ENCODE measurements around the gene AGPAT4.

The AGPAT4 gene

DNA sequence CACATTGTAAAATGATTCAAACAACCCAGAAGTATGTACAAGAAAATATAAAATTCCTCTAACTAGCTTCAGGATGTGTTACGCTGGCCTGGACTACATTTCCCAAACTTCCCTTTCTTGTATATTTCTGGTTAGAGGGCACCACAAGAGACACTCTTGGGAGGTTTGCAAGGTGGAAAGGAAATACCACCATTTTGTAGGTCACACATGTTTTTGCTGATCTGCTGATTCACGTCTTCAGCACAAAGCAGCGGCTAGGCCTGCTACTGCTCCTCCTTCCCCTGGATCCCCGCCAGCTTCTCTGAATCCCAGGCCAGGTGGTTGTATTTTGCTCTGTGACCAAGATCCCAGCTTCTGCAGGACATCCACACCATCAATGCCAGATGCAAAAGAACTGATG is 104.2 kb downstream of the AGPAT4 start:
- DNase-seq (ENCODE audit: low read depth in 4 of 4, low spot score in 1 of 4): no peak

GRCh38 chr6:161169035-161169434 is 104.8 kb downstream of the AGPAT4 start:
- DNase-seq (ENCODE audit: low read depth in 4 of 4, low spot score in 1 of 4): no peak

GRCh38 chr6:161168281-161168891 is 105.5 kb downstream of the AGPAT4 start:
- DNase-seq (ENCODE audit: low read depth in 4 of 4, low spot score in 1 of 4): no peak

DNA sequence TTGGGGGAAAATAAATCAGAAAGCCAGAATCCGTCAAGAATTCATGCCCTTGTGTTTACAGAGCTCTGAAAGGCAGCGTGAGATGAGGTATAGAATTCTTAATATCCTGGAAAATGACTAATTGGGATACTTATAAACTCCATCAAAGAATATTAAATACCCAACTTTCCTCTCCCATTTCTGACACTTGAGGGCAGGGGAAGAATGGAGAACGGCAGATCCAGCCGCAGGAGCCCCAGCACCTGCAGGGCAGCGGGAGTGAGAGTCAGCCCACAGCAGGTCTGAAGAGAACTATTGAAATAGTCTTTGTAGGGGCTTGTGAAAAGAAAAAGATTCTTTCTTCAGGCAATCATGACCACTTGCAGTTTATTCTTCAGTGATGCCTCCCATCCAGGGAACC is 107.2 kb downstream of the AGPAT4 start:
- no peak for DNase-seq (ENCODE audit: low read depth in 4 of 4, low spot score in 1 of 4)

- DNase-seq (ENCODE audit: low read depth in 4 of 4, low spot score in 1 of 4): no peak
These were observed 107.7 kb downstream of the AGPAT4 start for GRCh38 chr6:161166176-161166575.

DNA sequence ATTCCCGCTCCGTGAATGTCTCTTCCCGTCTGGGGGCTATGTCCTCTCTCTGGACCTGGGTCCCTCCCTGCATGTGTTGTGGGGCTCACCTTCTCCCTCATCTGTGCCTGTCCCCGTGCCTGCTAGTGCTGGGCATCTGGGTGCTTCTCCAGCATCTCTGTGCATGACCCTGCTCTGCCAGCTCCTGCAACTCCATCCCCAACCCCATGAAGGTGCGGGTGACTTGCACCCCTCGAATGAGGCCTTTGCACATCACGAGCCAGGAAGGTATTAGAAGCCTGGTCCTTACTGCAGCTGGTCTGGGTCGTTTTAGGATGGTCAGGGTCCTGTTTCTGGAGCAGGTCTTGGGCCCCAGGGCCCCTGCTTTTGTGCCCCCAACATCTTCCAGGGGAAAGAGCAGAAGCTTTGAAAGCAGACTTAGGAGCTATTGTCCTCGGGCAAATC is 109.7 kb downstream of the AGPAT4 start:
- no peak for DNase-seq (ENCODE audit: low read depth in 4 of 4, low spot score in 1 of 4)

- no peak for DNase-seq (ENCODE audit: low read depth in 4 of 4, low spot score in 1 of 4)
These were observed 110.2 kb downstream of the AGPAT4 start for GRCh38 chr6:161163466-161164181.

DNA sequence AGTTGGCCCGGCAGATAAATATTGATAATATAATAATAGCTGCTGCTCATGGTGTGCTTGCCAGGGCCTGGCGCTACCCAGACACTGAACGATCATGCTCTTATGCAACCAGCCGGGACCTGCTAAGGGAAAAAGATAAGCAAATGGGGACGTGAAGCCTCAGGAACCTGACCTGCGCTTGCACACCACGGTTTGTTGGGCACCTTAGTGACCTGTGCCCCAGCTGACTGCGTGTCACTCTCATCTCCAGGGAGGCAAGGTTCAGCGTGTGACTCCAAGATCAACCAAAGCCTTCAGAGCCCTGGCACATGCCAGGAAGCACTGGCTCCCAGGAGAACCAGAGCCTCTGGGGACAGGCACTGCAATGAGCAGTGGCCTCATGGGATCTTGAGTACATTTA is 111.1 kb downstream of the AGPAT4 start:
- no peak for DNase-seq (ENCODE audit: low read depth in 4 of 4, low spot score in 1 of 4)

- DNase-seq (ENCODE audit: low read depth in 4 of 4, low spot score in 1 of 4): no peak
These were observed 111.8 kb downstream of the AGPAT4 start for GRCh38 chr6:161161889-161162624.

- no peak for DNase-seq (ENCODE audit: low read depth in 4 of 4, low spot score in 1 of 4)
These were observed 112.7 kb downstream of the AGPAT4 start for GRCh38 chr6:161161121-161161520.

DNA sequence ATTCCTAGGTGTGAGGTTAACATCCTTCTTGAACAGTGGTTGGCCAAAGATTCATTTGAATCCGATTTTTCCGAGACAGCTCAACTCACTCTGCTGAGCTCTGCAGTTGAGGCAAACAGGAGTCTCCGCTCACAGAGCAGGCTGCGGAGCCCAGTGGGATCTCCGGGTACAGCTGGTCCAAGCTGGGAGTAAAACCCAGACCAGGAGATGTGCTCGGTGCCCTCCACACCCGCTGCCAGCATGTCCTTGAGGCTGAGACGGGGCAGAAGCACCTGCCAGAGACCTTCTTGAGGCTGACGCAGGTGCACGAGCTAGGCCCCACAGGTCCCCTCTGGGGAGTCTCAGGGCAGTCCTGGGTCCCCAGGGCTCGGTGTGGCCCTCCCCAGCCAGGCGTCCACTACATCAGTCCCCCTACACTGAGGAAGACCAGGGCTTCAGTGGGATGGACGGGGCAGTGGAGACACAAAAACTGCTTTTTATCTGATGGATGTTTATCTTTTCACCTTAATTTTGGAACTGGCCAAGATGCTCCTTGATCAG is 119.0 kb downstream of the AGPAT4 start:
- DNase-seq (ENCODE audit: low read depth in 4 of 4, low spot score in 1 of 4): no peak

DNA sequence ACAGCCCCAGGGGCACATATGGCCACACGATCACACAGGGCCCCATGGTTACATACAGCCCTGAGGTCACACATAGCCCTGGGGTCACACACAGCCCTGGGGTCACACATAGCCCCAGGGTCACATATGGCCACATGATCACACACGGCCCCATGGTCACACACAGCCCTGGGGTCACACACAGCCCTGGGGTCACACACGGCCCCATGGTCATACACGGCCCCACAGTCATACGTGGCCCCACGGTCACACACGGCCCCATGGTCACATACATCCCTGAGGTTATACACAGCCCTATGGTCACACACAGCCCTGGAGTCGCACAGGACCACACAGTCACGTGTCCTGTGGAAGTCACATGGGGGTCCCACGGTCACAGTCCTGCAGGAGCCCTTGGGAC is 120.1 kb downstream of the AGPAT4 start:
- no peak for DNase-seq (ENCODE audit: low read depth in 4 of 4, low spot score in 1 of 4)

DNA sequence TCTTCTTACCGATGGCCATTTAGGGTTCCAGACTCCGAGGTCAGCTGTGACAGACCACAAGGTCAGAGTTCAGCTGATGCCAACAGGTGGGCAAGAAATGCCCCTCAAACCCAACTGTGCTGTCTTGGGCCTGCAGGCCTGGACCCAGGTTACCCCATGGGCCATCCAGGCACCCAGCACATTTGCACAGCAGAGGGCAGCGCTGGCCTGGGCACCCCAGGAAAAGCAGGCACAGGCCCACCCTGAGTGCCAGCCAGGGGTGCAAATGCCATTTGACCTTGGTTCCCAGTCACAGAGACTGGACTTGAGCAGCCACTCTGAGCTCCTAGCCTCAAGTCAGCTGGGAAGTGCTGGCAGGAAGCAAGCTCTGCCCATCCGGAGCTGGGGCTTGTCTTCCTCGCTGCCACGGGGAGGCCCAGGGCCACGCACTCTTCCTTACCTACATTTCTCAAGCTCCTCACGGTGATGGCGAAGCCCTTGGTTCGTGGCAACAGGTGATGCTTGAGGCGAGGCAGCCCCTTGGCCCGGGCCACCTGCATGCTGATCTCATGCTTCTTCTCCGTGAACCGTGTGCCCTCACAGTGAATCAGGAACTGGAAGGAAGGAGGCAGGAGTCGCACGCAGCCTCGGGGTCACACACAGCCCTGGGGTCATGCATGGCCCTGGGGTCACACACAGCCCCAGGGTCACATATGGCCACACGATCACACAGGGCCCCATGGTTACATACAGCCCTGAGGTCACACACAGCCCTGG is 120.8 kb downstream of the AGPAT4 start:
- DNase-seq (ENCODE audit: low read depth in 4 of 4, low spot score in 1 of 4): no peak

DNA sequence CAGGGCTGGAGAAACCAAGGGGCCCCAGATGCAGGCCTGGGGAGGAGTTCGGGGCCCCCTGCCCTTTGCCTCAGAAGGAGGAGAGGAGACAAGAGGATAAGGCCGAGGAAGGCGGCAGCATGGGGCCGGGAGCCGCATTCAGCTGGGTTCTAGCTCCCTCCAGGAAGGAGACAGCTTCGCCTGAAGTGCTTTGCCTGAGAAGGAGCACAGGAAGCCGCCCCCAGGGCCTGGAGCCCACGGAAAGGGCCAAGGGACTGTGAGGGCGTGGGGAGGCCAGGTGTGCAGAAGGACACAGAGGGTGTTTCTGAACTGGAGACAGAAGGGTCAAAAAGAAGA is 121.4 kb downstream of the AGPAT4 start:
- no peak for DNase-seq (ENCODE audit: low read depth in 4 of 4, low spot score in 1 of 4)

DNA sequence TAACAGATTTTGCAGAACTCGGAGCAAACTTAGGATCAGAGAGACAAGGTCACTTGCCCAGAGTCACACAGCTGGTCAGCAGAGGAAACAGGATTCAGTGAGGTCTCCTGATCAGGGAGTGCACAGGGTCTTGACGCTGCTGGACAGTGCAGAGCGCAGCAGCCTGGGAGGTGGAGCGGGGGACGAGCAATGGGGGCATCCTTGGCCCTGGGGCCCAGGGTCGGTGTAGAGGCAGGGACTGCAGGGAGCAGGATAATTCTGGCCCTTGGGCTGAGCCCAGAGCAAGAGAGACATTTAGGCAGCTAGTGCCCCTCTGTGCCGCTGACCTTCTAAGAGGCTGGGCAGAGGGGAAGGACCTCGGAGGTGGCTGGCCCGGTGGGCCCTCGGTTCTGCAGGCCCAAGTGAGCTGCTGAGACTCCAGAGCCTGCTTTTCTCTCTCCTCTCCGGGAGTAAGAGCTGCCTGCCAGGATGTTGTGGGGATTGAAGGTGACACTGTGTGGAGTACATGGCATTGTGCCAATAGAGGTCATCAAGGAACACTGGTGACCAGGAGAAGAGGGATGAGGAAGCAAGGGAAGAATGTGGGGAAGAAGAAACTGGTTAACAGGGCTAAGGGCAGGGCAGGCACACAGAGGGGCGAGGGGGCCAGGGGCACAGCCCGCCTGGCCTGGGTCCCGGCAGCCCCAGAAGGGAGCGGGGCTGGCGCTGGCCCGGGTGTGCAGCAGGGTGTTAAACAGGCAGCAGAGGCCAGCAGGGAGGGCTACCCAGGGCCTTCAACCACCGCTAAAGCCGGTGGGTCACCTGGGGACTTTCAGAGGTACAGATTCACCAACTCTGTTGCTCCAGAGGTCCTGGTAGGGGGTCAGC is 122.0 kb downstream of the AGPAT4 start:
- DNase-seq (ENCODE audit: low read depth in 4 of 4, low spot score in 1 of 4): no peak

GRCh38 chr6:161151059-161151645 is 122.7 kb downstream of the AGPAT4 start:
- DNase-seq (ENCODE audit: low read depth in 4 of 4, low spot score in 1 of 4): no peak

DNA sequence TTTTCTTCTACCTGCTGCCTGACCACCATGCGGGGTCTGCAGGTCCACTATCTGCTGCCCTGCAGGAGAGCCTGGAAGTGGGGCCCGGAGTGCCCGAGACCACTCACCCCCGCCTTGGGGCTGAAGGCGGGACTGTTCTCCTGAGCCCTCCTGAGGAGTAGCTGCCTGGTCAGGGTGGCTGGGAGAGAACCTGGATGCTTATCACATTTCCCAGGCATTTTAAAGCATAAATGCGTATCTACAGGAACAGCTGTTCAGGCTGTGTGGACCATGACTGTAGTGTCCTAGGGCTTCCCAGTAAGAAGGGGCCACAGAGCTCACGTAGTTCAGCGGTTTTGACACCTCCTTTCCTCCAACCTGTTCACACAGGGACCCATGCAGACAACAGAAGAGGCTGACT is 123.3 kb downstream of the AGPAT4 start:
- no peak for DNase-seq (ENCODE audit: low read depth in 4 of 4, low spot score in 1 of 4)

GRCh38 chr6:161150136-161150535 is 123.7 kb downstream of the AGPAT4 start:
- DNase-seq (ENCODE audit: low read depth in 4 of 4, low spot score in 1 of 4): no peak

DNA sequence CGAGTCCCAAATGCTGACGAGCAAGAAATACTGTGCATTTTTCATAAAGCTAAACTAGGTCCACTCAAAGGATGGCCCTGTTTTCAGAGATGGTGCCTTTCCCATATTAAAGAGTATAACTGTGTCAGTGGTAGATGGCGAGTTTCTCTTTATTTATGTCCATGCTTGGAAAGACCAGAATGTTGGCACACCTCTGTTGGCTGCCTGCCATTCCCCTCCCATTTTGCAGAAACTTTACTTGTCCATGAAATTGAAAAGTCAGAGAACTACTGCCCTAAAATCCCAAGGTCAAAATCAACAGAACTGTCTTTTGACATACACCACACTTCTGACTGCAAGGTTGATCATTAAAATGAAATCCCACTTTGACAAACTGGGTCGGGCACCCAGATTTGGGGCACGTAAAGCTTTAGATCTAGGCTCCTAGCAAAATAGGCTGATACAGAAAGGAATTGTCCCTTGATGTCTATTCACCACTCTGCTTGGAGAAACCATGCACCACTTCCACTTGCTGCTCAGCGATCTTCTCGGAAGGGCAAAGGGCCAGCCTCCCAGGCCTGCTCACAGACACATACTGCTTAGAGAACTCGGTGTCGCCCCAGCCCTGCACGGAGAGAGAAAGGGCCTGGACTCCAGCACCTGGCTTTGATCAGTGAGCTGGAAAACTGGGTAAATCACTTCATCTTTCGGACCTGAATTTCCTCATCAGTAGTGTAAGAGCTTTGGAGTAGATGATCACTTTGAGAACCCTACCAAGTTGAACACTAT is 130.0 kb downstream of the AGPAT4 start:
- no peak for DNase-seq (ENCODE audit: low read depth in 4 of 4, low spot score in 1 of 4)
